Ishikawa (cell line): Measurements from ENCODE around the gene BBS2.

ENCODE experiments used
- CEBPB ChIP-seq: IDR thresholded peaks from 2 replicates; pipeline ENCODE4 v1.6.1; 2012
- EGR1 ChIP-seq: IDR thresholded peaks from 2 replicates; pipeline ENCODE4 v1.6.1; 2012
- EP300 ChIP-seq: IDR thresholded peaks from 2 replicates; pipeline ENCODE4 v1.6.1; 2012; ENCODE audit warnings: borderline replicate concordance
- FOXM1 ChIP-seq: IDR thresholded peaks from 2 replicates; pipeline ENCODE4 v1.6.1; 2012; ENCODE audit warnings: low read depth, borderline replicate concordance
- NFIC ChIP-seq: IDR thresholded peaks from 2 replicates; pipeline ENCODE4 v1.6.1; 2012
- RAD21 ChIP-seq: IDR thresholded peaks from 2 replicates; pipeline ENCODE4 v1.6.1; 2012; ENCODE audit warnings: low read depth
- TAF1 ChIP-seq: IDR thresholded peaks from 2 replicates; pipeline ENCODE4 v1.6.1; 2012; ENCODE audit warnings: low read depth, mild to moderate bottlenecking
- YY1 ChIP-seq: IDR thresholded peaks from 2 replicates; pipeline ENCODE4 v1.6.1; 2012; ENCODE audit warnings: low read depth
- ZBTB7A ChIP-seq: IDR thresholded peaks from 2 replicates; pipeline ENCODE4 v1.6.1; 2012; ENCODE audit warnings: low read depth
- TF ChIP-seq, protein P1 (sequence below): IDR thresholded peaks from 2 replicates; pipeline ENCODE4 v1.6.1; 2012
- TF ChIP-seq, protein P2 (sequence below): IDR thresholded peaks from 2 replicates; pipeline ENCODE4 v1.6.1; 2012; ENCODE audit warnings: low read depth, mild to moderate bottlenecking

DNA sequence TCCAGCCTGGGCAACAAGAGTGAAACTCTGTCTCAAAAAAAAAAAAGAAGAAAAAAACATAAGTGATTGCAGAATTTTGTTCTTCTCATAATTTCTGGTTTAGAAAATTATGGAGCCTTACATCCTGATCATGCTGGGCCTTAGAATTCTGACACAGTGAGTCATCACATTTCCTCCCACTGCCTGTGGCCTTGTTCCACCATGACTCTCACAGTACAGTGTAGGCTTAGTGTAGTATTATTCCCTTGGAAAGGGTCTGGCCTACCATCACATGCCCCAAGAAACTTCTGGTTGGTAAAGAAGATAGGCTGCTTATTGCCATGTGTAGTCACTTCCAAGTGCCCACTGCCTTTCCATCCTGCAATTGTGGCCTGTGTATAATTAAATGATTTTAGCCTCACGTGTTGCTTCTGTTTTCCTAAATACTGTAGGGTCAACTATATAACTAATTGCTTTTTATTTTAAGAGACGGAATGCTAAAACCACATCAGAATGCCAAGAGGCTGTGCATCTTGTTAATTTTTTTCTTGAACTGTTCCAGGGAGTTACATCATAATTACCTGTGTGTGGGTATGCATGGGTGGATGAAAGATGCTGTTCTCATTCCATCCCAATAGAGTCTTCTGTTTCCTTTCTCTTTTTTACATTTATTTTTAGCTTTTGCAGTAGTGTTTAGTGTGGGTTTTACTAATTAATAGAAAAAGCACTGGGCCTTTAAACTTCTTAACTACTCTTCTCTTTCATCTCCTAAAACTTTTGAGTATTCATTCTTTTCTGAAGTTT is 42.5 kb downstream of the BBS2 start:
- TF ChIP-seq EGR1: no peak
- TF ChIP-seq, protein P1, sequence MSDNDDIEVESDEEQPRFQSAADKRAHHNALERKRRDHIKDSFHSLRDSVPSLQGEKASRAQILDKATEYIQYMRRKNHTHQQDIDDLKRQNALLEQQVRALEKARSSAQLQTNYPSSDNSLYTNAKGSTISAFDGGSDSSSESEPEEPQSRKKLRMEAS: no peak
- TF ChIP-seq TAF1: no peak
- no peak for TF ChIP-seq EP300
- no peak for TF ChIP-seq CEBPB
- TF ChIP-seq RAD21: no peak
- TF ChIP-seq YY1: no peak
- TF ChIP-seq NFIC: no peak
- no peak for TF ChIP-seq FOXM1
- TF ChIP-seq, protein P2, sequence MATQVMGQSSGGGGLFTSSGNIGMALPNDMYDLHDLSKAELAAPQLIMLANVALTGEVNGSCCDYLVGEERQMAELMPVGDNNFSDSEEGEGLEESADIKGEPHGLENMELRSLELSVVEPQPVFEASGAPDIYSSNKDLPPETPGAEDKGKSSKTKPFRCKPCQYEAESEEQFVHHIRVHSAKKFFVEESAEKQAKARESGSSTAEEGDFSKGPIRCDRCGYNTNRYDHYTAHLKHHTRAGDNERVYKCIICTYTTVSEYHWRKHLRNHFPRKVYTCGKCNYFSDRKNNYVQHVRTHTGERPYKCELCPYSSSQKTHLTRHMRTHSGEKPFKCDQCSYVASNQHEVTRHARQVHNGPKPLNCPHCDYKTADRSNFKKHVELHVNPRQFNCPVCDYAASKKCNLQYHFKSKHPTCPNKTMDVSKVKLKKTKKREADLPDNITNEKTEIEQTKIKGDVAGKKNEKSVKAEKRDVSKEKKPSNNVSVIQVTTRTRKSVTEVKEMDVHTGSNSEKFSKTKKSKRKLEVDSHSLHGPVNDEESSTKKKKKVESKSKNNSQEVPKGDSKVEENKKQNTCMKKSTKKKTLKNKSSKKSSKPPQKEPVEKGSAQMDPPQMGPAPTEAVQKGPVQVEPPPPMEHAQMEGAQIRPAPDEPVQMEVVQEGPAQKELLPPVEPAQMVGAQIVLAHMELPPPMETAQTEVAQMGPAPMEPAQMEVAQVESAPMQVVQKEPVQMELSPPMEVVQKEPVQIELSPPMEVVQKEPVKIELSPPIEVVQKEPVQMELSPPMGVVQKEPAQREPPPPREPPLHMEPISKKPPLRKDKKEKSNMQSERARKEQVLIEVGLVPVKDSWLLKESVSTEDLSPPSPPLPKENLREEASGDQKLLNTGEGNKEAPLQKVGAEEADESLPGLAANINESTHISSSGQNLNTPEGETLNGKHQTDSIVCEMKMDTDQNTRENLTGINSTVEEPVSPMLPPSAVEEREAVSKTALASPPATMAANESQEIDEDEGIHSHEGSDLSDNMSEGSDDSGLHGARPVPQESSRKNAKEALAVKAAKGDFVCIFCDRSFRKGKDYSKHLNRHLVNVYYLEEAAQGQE: no peak
- TF ChIP-seq ZBTB7A: no peak
